GM23338 (cell line): Measurements from ENCODE around the gene ZBP1. TPM values are rescaled to one million over a fixed set of nuclear protein-coding genes. Genes with fewer than 3 reads are reported as not detected.

Experiments
- ATAC-seq: fragments of 200-7000 bp; cut with Tn5 transposase; 3 replicates; pipeline ENCODE4 v1.9.1; 2020
- DNase-seq: peaks from one replicate; pipeline ENCODE4 v3.0.0-alpha.2; 2015; ENCODE audit warnings: low spot score
- H2AFZ ChIP-seq: fragments of 200-600 bp; sonication (generic); 2 replicates; pipeline ENCODE4 v1.8.0; 2016; ENCODE audit warnings: antibody characterized with exemption, mild to moderate bottlenecking, moderate library complexity
- H3F3A ChIP-seq: fragments of 200-600 bp; sonication (generic); replicated peaks from 2 replicates; pipeline ENCODE4 v1.8.0; 2017; ENCODE audit warnings: antibody characterized with exemption, mixed run types, low read depth
- H3K27ac ChIP-seq: fragments of 200-600 bp; sonication (generic); 2 replicates; pipeline ENCODE4 v1.6.1; 2016; ENCODE audit warnings: low read depth
- H3K27me3 ChIP-seq: fragments of 200-600 bp; sonication (generic); 2 replicates; pipeline ENCODE4 v1.8.0; 2016; ENCODE audit warnings: mild to moderate bottlenecking, mixed run types, moderate library complexity; ENCODE audit not compliant: insufficient read depth
- H3K36me3 ChIP-seq: fragments of 200-600 bp; sonication (generic); 2 replicates; pipeline ENCODE4 v1.8.0; 2016; ENCODE audit warnings: mild to moderate bottlenecking; ENCODE audit not compliant: insufficient read depth
- H3K4me1 ChIP-seq: fragments of 200-600 bp; sonication (generic); 2 replicates; pipeline ENCODE4 v1.8.0; 2016; ENCODE audit warnings: mild to moderate bottlenecking, moderate library complexity; ENCODE audit not compliant: insufficient read depth
- H3K4me2 ChIP-seq: fragments of 200-600 bp; sonication (generic); 2 replicates; pipeline ENCODE4 v1.7.1; 2017; ENCODE audit warnings: mixed run types
- H3K4me3 ChIP-seq: fragments of 200-600 bp; sonication (generic); 2 replicates; pipeline ENCODE4 v1.6.1; 2016; ENCODE audit warnings: mixed run types
- H3K79me2 ChIP-seq: fragments of 200-600 bp; sonication (generic); replicated peaks from 2 replicates; pipeline ENCODE4 v1.8.0; 2017; ENCODE audit warnings: mild to moderate bottlenecking; ENCODE audit not compliant: insufficient read depth
- H3K9me2 ChIP-seq: fragments of 200-600 bp; sonication (generic); 2 replicates; pipeline ENCODE4 v1.8.0; 2017; ENCODE audit not compliant: insufficient read depth
- H4K20me1 ChIP-seq: fragments of 200-600 bp; sonication (generic); replicated peaks from 2 replicates; pipeline ENCODE4 v1.8.0; 2017; ENCODE audit warnings: mild to moderate bottlenecking; ENCODE audit not compliant: insufficient read depth
- H3K27ac Mint-ChIP-seq: 2 replicates; pipeline ENCODE4 v1.8.0; 2020; ENCODE audit warnings: inconsistent platforms, mild to moderate bottlenecking, moderate library complexity, mixed read lengths
- H3K27me3 Mint-ChIP-seq: 3 replicates; pipeline ENCODE4 v1.8.0; 2022; ENCODE audit warnings: low read depth, mild to moderate bottlenecking, moderate library complexity, mixed read lengths, inconsistent platforms; ENCODE audit not compliant: insufficient read depth, poor library complexity
- H3K36me3 Mint-ChIP-seq: 3 replicates; pipeline ENCODE4 v1.8.0; 2021; ENCODE audit warnings: low read depth, mild to moderate bottlenecking, inconsistent platforms, moderate library complexity, mixed read lengths
- H3K4me1 Mint-ChIP-seq: 3 replicates; pipeline ENCODE4 v1.8.0; 2020; ENCODE audit warnings: mild to moderate bottlenecking, inconsistent platforms, mixed read lengths
- H3K4me3 Mint-ChIP-seq: 3 replicates; pipeline ENCODE4 v1.8.0; 2021; ENCODE audit warnings: moderate library complexity, mild to moderate bottlenecking, inconsistent platforms, mixed read lengths
- H3K9me3 Mint-ChIP-seq: 3 replicates; pipeline ENCODE4 v1.8.0; 2020; ENCODE audit warnings: moderate library complexity, mild to moderate bottlenecking, inconsistent platforms, mixed read lengths
- CREB1 ChIP-seq: fragments of 250-450 bp; sonication (Bioruptor Pico); IDR thresholded peaks from 2 replicates; pipeline ENCODE4 v1.5.0; 2020; ENCODE audit warnings: low read depth, mild to moderate bottlenecking, moderate library complexity
- CTCF ChIP-seq, 2 experiments: fragments of 200-600 bp in 1 of 2; sonication (generic) in 1 of 2; conservative IDR thresholded peaks; 2 replicates each; pipeline versions ENCODE4 v1.5.1 to v1.6.1; 2016 to 2017; ENCODE audit warnings: antibody characterized with exemption in 2 of 2, low read depth in 2 of 2, mild to moderate bottlenecking in 2 of 2, moderate library complexity in 1 of 2
- EZH2 ChIP-seq: fragments of 200-600 bp; sonication (generic); IDR thresholded peaks from one replicate; pipeline ENCODE4 v1.8.0; 2017; ENCODE audit warnings: antibody characterized with exemption, mild to moderate bottlenecking, low read depth; ENCODE audit not compliant: unreplicated experiment
- EZH2phosphoT487 ChIP-seq: fragments of 200-600 bp; sonication (generic); IDR thresholded peaks from one replicate; pipeline ENCODE4 v1.8.1; 2018; ENCODE audit warnings: antibody characterized with exemption; ENCODE audit not compliant: unreplicated experiment
- JUNB ChIP-seq: IDR thresholded peaks from one replicate; pipeline ENCODE4 v1.6.1; 2016; ENCODE audit warnings: antibody characterized with exemption; ENCODE audit not compliant: unreplicated experiment
- NANOG ChIP-seq: IDR thresholded peaks from 2 replicates; pipeline ENCODE4 v1.6.1; 2016; ENCODE audit warnings: antibody characterized with exemption, borderline replicate concordance
- POLR2AphosphoS5 ChIP-seq: IDR thresholded peaks from 2 replicates; pipeline ENCODE4 v1.6.1; 2016; ENCODE audit warnings: antibody characterized with exemption, low read depth
- STAT1 ChIP-seq: IDR thresholded peaks from one replicate; pipeline ENCODE4 v1.6.1; 2016; ENCODE audit warnings: antibody characterized with exemption; ENCODE audit not compliant: unreplicated experiment
- ZNF114 ChIP-seq: fragments of 250-450 bp; sonication (Bioruptor Pico); IDR thresholded peaks from 2 replicates; pipeline ENCODE4 v1.5.0; 2020; ENCODE audit warnings: mild to moderate bottlenecking, moderate library complexity
- ZNF331 ChIP-seq: fragments of 250-450 bp; sonication (Bioruptor Pico); IDR thresholded peaks from 2 replicates; pipeline ENCODE4 v1.5.0; 2020; ENCODE audit warnings: low read depth, mild to moderate bottlenecking, moderate library complexity
- ZNF462 ChIP-seq: fragments of 250-450 bp; sonication (Bioruptor Pico); IDR thresholded peaks from 2 replicates; pipeline ENCODE4 v1.5.0; 2020; ENCODE audit warnings: mild to moderate bottlenecking, moderate library complexity
- polyA plus RNA-seq: library from polyadenylated mRNA; unstranded; fragments of >200 nt; fragmentation: Nextera tagmentation; extraction: Ambion mirVana; gene quantifications from 2 replicates; pipeline ENCODE4 v1.2.1, GENCODE V29; 2016
- total RNA-seq: library from RNA; depleted of rRNA; stranded (reverse); fragments of >200 nt; shearing (Covaris generic); gene quantifications from 2 replicates; pipeline ENCODE4 v1.2.3, GENCODE V29; 2014
- TF ChIP-seq, protein P1 (sequence below): IDR thresholded peaks from one replicate; pipeline ENCODE4 v1.6.1; 2018; ENCODE audit warnings: antibody characterized with exemption; ENCODE audit not compliant: unreplicated experiment
- TF ChIP-seq, protein P2 (sequence below): IDR thresholded peaks from 2 replicates; pipeline ENCODE4 v1.6.1; 2016; ENCODE audit warnings: antibody characterized with exemption

The ZBP1 gene
- total and polyA plus RNA-seq, 2 experiments from 2014 or later = not detected

DNA sequence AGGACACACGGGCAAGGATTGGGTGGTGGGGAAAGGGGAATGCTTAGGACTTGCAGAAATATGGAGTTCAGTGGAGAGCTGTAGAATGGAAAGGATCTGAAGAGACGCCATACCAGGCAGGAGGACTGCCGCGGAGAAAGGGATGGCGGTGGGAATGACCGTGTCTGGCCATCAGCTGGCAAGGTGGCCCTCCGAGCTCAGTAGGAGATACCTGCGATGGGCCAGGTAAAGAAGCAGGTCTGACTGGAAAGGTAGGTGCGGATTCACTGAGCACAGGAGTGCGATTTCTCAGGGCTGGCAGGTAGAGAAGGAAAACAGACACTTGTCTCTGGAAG is 33.3 kb downstream of the ZBP1 start:
- H3K27ac ChIP-seq = no peak overlapping the region
- no peak overlapping the region for H3K4me3 ChIP-seq
- peaks cover 21% of the 10 kb centered on the region for H3K27me3 Mint-ChIP-seq

More for the DNA sequence above, 33.3 kb downstream of the ZBP1 start:
- H3K36me3 Mint-ChIP-seq = no peaks in the 10 kb centered on the region
- no peak overlapping the region for H3K4me2 ChIP-seq
- peaks cover 7% of the 10 kb centered on the region for H3K4me1 Mint-ChIP-seq
- H3K9me3 Mint-ChIP-seq = peaks cover 12% of the 10 kb centered on the region; the same call in 2 of the 3 replicates
- ATAC-seq (no peak), DNase-seq (no peak)
- H4K20me1 ChIP-seq = no peaks in the 10 kb centered on the region
- TF ChIP-seq EZH2phosphoT487 = no peak
- no peak for TF ChIP-seq EZH2
- no peak for TF ChIP-seq JUNB
- TF ChIP-seq, protein P1, sequence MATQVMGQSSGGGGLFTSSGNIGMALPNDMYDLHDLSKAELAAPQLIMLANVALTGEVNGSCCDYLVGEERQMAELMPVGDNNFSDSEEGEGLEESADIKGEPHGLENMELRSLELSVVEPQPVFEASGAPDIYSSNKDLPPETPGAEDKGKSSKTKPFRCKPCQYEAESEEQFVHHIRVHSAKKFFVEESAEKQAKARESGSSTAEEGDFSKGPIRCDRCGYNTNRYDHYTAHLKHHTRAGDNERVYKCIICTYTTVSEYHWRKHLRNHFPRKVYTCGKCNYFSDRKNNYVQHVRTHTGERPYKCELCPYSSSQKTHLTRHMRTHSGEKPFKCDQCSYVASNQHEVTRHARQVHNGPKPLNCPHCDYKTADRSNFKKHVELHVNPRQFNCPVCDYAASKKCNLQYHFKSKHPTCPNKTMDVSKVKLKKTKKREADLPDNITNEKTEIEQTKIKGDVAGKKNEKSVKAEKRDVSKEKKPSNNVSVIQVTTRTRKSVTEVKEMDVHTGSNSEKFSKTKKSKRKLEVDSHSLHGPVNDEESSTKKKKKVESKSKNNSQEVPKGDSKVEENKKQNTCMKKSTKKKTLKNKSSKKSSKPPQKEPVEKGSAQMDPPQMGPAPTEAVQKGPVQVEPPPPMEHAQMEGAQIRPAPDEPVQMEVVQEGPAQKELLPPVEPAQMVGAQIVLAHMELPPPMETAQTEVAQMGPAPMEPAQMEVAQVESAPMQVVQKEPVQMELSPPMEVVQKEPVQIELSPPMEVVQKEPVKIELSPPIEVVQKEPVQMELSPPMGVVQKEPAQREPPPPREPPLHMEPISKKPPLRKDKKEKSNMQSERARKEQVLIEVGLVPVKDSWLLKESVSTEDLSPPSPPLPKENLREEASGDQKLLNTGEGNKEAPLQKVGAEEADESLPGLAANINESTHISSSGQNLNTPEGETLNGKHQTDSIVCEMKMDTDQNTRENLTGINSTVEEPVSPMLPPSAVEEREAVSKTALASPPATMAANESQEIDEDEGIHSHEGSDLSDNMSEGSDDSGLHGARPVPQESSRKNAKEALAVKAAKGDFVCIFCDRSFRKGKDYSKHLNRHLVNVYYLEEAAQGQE = no peak
- no peak for TF ChIP-seq CTCF (conservative IDR thresholded peaks at IDR 0.05; ENCODE audit: low read depth in 2 of 2)
- TF ChIP-seq STAT1 = no peak
- TF ChIP-seq ZNF462 (CRISPR knock-in tag) = no peak
- TF ChIP-seq CREB1 (CRISPR knock-in tag) = no peak
- no peak for TF ChIP-seq ZNF114 (CRISPR knock-in tag)
- no peak for TF ChIP-seq POLR2AphosphoS5
- no peak for TF ChIP-seq ZNF331 (CRISPR knock-in tag)
- TF ChIP-seq, protein P2, sequence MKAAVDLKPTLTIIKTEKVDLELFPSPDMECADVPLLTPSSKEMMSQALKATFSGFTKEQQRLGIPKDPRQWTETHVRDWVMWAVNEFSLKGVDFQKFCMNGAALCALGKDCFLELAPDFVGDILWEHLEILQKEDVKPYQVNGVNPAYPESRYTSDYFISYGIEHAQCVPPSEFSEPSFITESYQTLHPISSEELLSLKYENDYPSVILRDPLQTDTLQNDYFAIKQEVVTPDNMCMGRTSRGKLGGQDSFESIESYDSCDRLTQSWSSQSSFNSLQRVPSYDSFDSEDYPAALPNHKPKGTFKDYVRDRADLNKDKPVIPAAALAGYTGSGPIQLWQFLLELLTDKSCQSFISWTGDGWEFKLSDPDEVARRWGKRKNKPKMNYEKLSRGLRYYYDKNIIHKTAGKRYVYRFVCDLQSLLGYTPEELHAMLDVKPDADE = no peak
- no peak for TF ChIP-seq NANOG
- no peaks in the 10 kb centered on the region for H3K27me3 ChIP-seq
- no peak overlapping the region for H2AFZ ChIP-seq
- H3F3A ChIP-seq = no peaks in the 10 kb centered on the region
- no peak overlapping the region for H3K27ac Mint-ChIP-seq
- no peaks in the 10 kb centered on the region for H3K9me2 ChIP-seq
- H3K36me3 ChIP-seq = no peaks in the 10 kb centered on the region
- no peak overlapping the region for H3K4me3 Mint-ChIP-seq
- no peaks in the 10 kb centered on the region for H3K4me1 ChIP-seq
- no peaks in the 10 kb centered on the region for H3K79me2 ChIP-seq
